DOHH2 (cell line): ENCODE measurements around the gene BHLHE23.

Source experiments
- EZH2phosphoT487 ChIP-seq: fragments of 200-600 bp; sonication (generic); IDR thresholded peaks from 2 replicates; pipeline ENCODE4 v1.6.1; 2017; ENCODE audit warnings: borderline replicate concordance, mild to moderate bottlenecking, antibody characterized with exemption, low read length, moderate library complexity, mixed read lengths
- TF ChIP-seq, protein P1 (sequence below): fragments of 200-600 bp; sonication (generic); IDR thresholded peaks from one replicate; pipeline ENCODE4 v1.5.1; 2014; ENCODE audit warnings: antibody characterized with exemption, mild to moderate bottlenecking, low read depth, low read length; ENCODE audit not compliant: poor library complexity, severe bottlenecking

DNA sequence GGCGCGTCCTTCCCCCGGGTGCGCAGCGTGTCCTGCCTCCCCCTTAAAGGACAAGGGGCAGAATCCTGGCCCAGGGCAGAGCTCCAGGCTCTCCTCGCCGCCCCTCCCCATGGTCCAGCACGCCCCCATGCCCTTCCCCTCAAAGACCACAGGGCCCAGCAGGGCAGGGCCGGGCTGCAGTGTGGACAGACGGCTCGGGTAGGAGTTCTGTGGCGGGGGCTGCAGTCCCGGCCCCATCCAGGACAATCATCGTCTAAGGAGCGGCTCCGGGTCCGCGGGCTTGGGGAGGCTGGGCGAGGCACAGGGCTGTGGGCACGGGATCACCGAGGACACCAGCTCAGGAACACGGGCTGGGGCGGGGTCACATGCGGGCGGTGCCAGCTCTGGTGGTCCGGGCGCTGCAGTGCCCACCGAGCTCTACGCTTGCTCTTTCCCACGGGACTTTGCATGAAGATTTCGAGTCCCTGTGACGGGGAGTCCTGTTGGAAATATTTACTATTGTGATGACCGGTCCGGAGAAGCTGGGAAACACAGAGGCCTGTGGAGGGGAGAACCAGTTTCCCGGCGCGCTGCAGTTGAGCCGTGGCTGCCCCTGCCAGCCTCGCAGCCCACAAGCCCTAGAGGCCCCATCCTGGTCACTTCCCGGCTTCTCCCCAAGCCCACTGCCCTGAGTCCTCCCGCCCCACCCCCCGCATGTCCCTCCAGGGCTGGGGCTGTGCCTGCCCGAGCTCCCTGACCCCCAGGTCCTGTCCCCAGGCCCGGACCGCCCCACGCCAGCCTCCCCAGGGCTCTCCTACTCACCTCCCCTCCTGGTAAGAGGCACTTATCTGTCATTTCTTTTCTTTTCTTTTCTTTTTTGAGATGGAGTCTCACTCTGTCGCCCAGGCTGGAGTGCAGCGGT lies 33.7 kb downstream of the BHLHE23 start:
- TF ChIP-seq, protein P1, sequence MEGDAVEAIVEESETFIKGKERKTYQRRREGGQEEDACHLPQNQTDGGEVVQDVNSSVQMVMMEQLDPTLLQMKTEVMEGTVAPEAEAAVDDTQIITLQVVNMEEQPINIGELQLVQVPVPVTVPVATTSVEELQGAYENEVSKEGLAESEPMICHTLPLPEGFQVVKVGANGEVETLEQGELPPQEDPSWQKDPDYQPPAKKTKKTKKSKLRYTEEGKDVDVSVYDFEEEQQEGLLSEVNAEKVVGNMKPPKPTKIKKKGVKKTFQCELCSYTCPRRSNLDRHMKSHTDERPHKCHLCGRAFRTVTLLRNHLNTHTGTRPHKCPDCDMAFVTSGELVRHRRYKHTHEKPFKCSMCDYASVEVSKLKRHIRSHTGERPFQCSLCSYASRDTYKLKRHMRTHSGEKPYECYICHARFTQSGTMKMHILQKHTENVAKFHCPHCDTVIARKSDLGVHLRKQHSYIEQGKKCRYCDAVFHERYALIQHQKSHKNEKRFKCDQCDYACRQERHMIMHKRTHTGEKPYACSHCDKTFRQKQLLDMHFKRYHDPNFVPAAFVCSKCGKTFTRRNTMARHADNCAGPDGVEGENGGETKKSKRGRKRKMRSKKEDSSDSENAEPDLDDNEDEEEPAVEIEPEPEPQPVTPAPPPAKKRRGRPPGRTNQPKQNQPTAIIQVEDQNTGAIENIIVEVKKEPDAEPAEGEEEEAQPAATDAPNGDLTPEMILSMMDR, result no peak
- no peak for TF ChIP-seq EZH2phosphoT487
